Loucy (cell line): Measurements from ENCODE around the gene NLRC5.
"Not testable (repeated sequence)": the region's sequence is repeated elsewhere in the genome, so short reads cannot be mapped to it uniquely, and the experiment has no call there.

Experiments
- H2AFZ ChIP-seq: fragments of 200-600 bp; sonication (generic); 2 replicates; pipeline ENCODE4 v1.6.0; 2016; ENCODE audit warnings: antibody characterized with exemption, mild to moderate bottlenecking, low read length, moderate library complexity
- H3F3A ChIP-seq: fragments of 200-600 bp; 2 replicates; pipeline ENCODE4 v1.6.0; 2016; ENCODE audit warnings: antibody characterized with exemption, low read depth, mild to moderate bottlenecking
- H3K27me3 ChIP-seq: fragments of 200-600 bp; sonication (generic); 2 replicates; pipeline ENCODE4 v1.6.1; 2014; ENCODE audit warnings: low read length, mild to moderate bottlenecking; ENCODE audit not compliant: insufficient read depth, poor library complexity, severe bottlenecking
- H3K36me3 ChIP-seq: fragments of 200-600 bp; sonication (generic); 2 replicates; pipeline ENCODE4 v1.6.1; 2016; ENCODE audit warnings: low read length; ENCODE audit not compliant: insufficient read depth
- H3K4me1 ChIP-seq: fragments of 200-600 bp; sonication (generic); 2 replicates; pipeline ENCODE4 v1.5.1; 2014; ENCODE audit warnings: low read length, mild to moderate bottlenecking; ENCODE audit not compliant: insufficient read depth, poor library complexity, severe bottlenecking
- H3K4me2 ChIP-seq: fragments of 200-600 bp; sonication (generic); 2 replicates; pipeline ENCODE4 v1.6.0; 2014; ENCODE audit warnings: antibody characterized with exemption, low read length, low read depth, mild to moderate bottlenecking; ENCODE audit not compliant: poor library complexity, severe bottlenecking
- H3K4me3 ChIP-seq: fragments of 200-600 bp; sonication (generic); 2 replicates; pipeline ENCODE4 v1.5.1; 2014; ENCODE audit warnings: low read length, mild to moderate bottlenecking, mixed read lengths; ENCODE audit not compliant: poor library complexity, severe bottlenecking
- H3K79me2 ChIP-seq: fragments of 200-600 bp; sonication (generic); 2 replicates; pipeline ENCODE4 v1.6.1; 2014; ENCODE audit warnings: low read length; ENCODE audit not compliant: insufficient read depth
- H3K9ac ChIP-seq: fragments of 200-600 bp; sonication (generic); 2 replicates; pipeline ENCODE4 v1.6.0; 2014; ENCODE audit warnings: mild to moderate bottlenecking, low read depth, low read length, moderate library complexity; ENCODE audit not compliant: poor library complexity, severe bottlenecking
- H3K9me2 ChIP-seq: fragments of 200-600 bp; sonication (generic); replicated peaks from 2 replicates; pipeline ENCODE4 v1.6.1; 2016; ENCODE audit warnings: low read depth, low read length, mixed read lengths
- H3K9me3 ChIP-seq: fragments of 200-600 bp; sonication (generic); 2 replicates; pipeline ENCODE4 v1.6.1; 2014; ENCODE audit warnings: mild to moderate bottlenecking, antibody characterized with exemption, low read length, low read depth; ENCODE audit not compliant: insufficient read depth
- H4K20me1 ChIP-seq: fragments of 200-600 bp; sonication (generic); 2 replicates; pipeline ENCODE4 v1.6.0; 2014; ENCODE audit warnings: antibody characterized with exemption, low read length, mild to moderate bottlenecking; ENCODE audit not compliant: insufficient read depth, poor library complexity, severe bottlenecking
- CTCF ChIP-seq: fragments of 200-600 bp; sonication (generic); conservative IDR thresholded peaks from 2 replicates; pipeline ENCODE4 v1.5.1; 2014; ENCODE audit warnings: mild to moderate bottlenecking, antibody characterized with exemption, low read length
- EZH2phosphoT487 ChIP-seq: fragments of 200-600 bp; IDR thresholded peaks from 2 replicates; pipeline ENCODE4 v1.6.1; 2018; ENCODE audit warnings: antibody characterized with exemption, mild to moderate bottlenecking, moderate library complexity, borderline replicate concordance

NLRC5 gene

DNA sequence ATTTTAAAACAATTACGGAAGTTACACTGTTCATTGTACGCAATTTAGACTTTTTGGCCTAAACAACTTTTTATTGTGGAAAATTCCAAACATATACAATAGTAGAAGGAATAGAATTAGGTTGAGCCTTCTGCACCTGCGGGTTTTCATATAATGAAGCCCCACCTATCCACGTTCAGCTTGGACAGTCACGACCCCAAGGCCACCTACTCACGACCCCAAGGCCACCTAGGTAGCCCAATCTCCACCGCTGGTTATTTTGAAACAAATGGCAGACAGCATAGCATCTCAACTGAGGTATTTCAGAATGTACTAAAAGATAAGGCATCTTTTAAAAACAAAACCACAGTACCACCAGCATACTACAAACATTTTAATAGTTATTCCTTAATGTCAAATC is 631 bp downstream of the NLRC5 start:
- peak overlapping the region; percentile 87 for H3K9ac ChIP-seq
- H3K4me2 ChIP-seq = peak overlapping the region; percentile 98
- H3F3A ChIP-seq = no peaks in the 10 kb centered on the region
- peak overlapping the region; percentile 79 for H3K4me3 ChIP-seq
- H3K4me1 ChIP-seq = peaks cover 63% of the 10 kb centered on the region
- no peaks in the 10 kb centered on the region for H3K27me3 ChIP-seq
- H4K20me1 ChIP-seq = no peaks in the 10 kb centered on the region
- no peaks in the 10 kb centered on the region for H3K36me3 ChIP-seq
- TF ChIP-seq CTCF (no peak), EZH2phosphoT487 (no peak)
- H3K79me2 ChIP-seq = peaks cover 54% of the 10 kb centered on the region
- H2AFZ ChIP-seq = peak overlapping the region; percentile 91
- H3K9me3 ChIP-seq = no peaks in the 10 kb centered on the region
- H3K9me2 ChIP-seq = no peaks in the 10 kb centered on the region

GRCh38 chr16:56990407-56991286 is 1.3 kb downstream of the NLRC5 start:
- TF ChIP-seq EZH2phosphoT487 (no peak), CTCF (no peak)
- H3K4me3 ChIP-seq = peak overlapping the region; percentile 79
- H3K36me3 ChIP-seq = no peaks in the 10 kb centered on the region
- no peaks in the 10 kb centered on the region for H3K9me3 ChIP-seq
- H3K4me1 ChIP-seq = peaks cover 63% of the 10 kb centered on the region
- no peaks in the 10 kb centered on the region for H3K27me3 ChIP-seq
- peak overlapping the region; percentile 24; the same call in 1 of the 2 replicates for H2AFZ ChIP-seq
- H3K79me2 ChIP-seq = peaks cover 61% of the 10 kb centered on the region
- peak overlapping the region; percentile 98 for H3K4me2 ChIP-seq
- H4K20me1 ChIP-seq = no peaks in the 10 kb centered on the region
- H3K9ac ChIP-seq = peak overlapping the region; percentile 87
- no peaks in the 10 kb centered on the region for H3K9me2 ChIP-seq
- H3F3A ChIP-seq = peaks cover 3% of the 10 kb centered on the region

- not testable (repeated sequence) for H3K27me3 ChIP-seq, H3K4me2 ChIP-seq, H3F3A ChIP-seq, H3K9ac ChIP-seq, H3K9me3 ChIP-seq, H3K9me2 ChIP-seq, H2AFZ ChIP-seq, H3K36me3 ChIP-seq, H3K4me3 ChIP-seq, H4K20me1 ChIP-seq
- peaks cover 58% of the 10 kb centered on the region for H3K4me1 ChIP-seq
- peaks cover 77% of the 10 kb centered on the region for H3K79me2 ChIP-seq
Measured at GRCh38 chr16:56992431-56992830, 3.1 kb downstream of the NLRC5 start.
